ENCODE data around the gene FAM124B. TPM values are rescaled to one million over a fixed set of nuclear protein-coding genes. Genes with fewer than 3 reads are reported as not detected.

The FAM124B gene
- total RNA-seq, 3 donors from 2014 or later, result 2.6 to 7.9 (median 3.5) TPM

GRCh38 chr2:224413381-224413780, 11.5 kb upstream of the FAM124B start:
- H3K27ac ChIP-seq, result no peak overlapping the region
- H3K4me3 ChIP-seq, result no peak overlapping the region
- no peak for TF ChIP-seq POLR2A (IDR thresholded peaks at IDR 0.05)
- TF ChIP-seq CTCF (IDR thresholded peaks at IDR 0.05), result no peak
- TF ChIP-seq POLR2AphosphoS5 (IDR thresholded peaks at IDR 0.05), result no peak
- intact Hi-C loops (cut with DNase I; ENCODE audit: low total_unique reads), result no loop called here
- H3K9me3 ChIP-seq, result no peaks in the 10 kb centered on the region
- DNase-seq (ENCODE audit: low spot score in 2 of 2), result no peak
- no peaks in the 10 kb centered on the region for H3K36me3 ChIP-seq
- H3K27me3 ChIP-seq, result no peaks in the 10 kb centered on the region
- H3K4me1 ChIP-seq, result no peaks in the 10 kb centered on the region

- Histone ChIP-seq H3K4me3 (peak overlapping the region in 1 of 3 donors; percentile 18), H3K9me3 (no peaks in the 10 kb centered on the region), H3K27me3 (no peaks in the 10 kb centered on the region), H3K36me3 (no peaks in the 10 kb centered on the region), H3K27ac (no peak overlapping the region), H3K4me1 (no peaks in the 10 kb centered on the region)
- no peak for TF ChIP-seq CTCF (IDR thresholded peaks at IDR 0.05)
- no peak for TF ChIP-seq POLR2AphosphoS5 (IDR thresholded peaks at IDR 0.05)
- intact Hi-C loops (cut with DNase I; ENCODE audit: low total_unique reads), result no loop called here
- no peak for DNase-seq (ENCODE audit: low spot score in 2 of 2)
These were observed 10.5 kb upstream of the FAM124B start for GRCh38 chr2:224412141-224413015.

GRCh38 chr2:224410946-224411561, 9.1 kb upstream of the FAM124B start:
- DNase-seq (ENCODE audit: low spot score in 2 of 2), result no peak
- intact Hi-C loops (cut with DNase I; ENCODE audit: low total_unique reads), result no loop called here
- Histone ChIP-seq H3K4me1 (no peaks in the 10 kb centered on the region), H3K27ac (no peak overlapping the region), H3K9me3 (peaks cover 0 to 2% of the 10 kb centered on the region in 2 donors), H3K36me3 (no peaks in the 10 kb centered on the region), H3K27me3 (no peaks in the 10 kb centered on the region), H3K4me3 (no peak overlapping the region)
- TF ChIP-seq CTCF (IDR thresholded peaks at IDR 0.05) (no peak), POLR2A (IDR thresholded peaks at IDR 0.05) (no peak), POLR2AphosphoS5 (IDR thresholded peaks at IDR 0.05) (no peak)

- intact Hi-C loops (cut with DNase I; ENCODE audit: low total_unique reads), result no loop called here
- no peak for TF ChIP-seq POLR2A (IDR thresholded peaks at IDR 0.05)
- no peak for TF ChIP-seq POLR2AphosphoS5 (IDR thresholded peaks at IDR 0.05)
- H3K4me3 ChIP-seq, result no peak overlapping the region
- DNase-seq (ENCODE audit: low spot score in 2 of 2), result no peak
- H3K36me3 ChIP-seq, result no peaks in the 10 kb centered on the region
- no peaks in the 10 kb centered on the region for H3K27me3 ChIP-seq
- H3K27ac ChIP-seq, result no peak overlapping the region
- no peaks in the 10 kb centered on the region for H3K4me1 ChIP-seq
- H3K9me3 ChIP-seq, result peaks cover 0 to 9% of the 10 kb centered on the region in 2 donors
These were observed 6.8 kb upstream of the FAM124B start for GRCh38 chr2:224408676-224409075.

- peak overlapping the region in 1 of 2 donors; percentile 32 for H3K27ac ChIP-seq
- H3K4me1 ChIP-seq, result no peaks in the 10 kb centered on the region
- TF ChIP-seq CTCF (IDR thresholded peaks at IDR 0.05) (no peak), POLR2A (IDR thresholded peaks at IDR 0.05) (no peak), POLR2AphosphoS5 (IDR thresholded peaks at IDR 0.05) (peak in 1 of 3 donors; percentile 30)
- no peaks in the 10 kb centered on the region for H3K36me3 ChIP-seq
- peaks cover 0 to 9% of the 10 kb centered on the region in 2 donors for H3K9me3 ChIP-seq
- no peaks in the 10 kb centered on the region for H3K27me3 ChIP-seq
- no peak overlapping the region for H3K4me3 ChIP-seq
- DNase-seq (ENCODE audit: low spot score in 2 of 2), result no peak
- intact Hi-C loops (cut with DNase I; ENCODE audit: low total_unique reads), result no loop called here
These were observed 5.4 kb upstream of the FAM124B start for GRCh38 chr2:224407241-224407701.

All from breast epithelium (tissue), 4 donors.